GM12878 (cell line): ENCODE results near the gene PLEKHA7. TPM values are rescaled to one million over a fixed set of nuclear protein-coding genes. Genes with fewer than 3 reads are reported as not detected.

ENCODE experiments used
- ATAC-seq: fragments of 200-7000 bp; cut with Tn5 transposase; 3 replicates; pipeline ENCODE4 v1.9.1; 2020; ENCODE audit warnings: mild to moderate bottlenecking, moderate library complexity
- BruUV-seq: library from RNA; stranded (reverse); fragments of 400-500 nt; replicated peaks from 2 replicates; lab custom pipeline; 2021; lab: Mats Ljungman, UMichigan
- CTCF ChIA-PET: fragments of 300-600 bp; sonication (Branson Sonifier 250); formaldehyde crosslinking; extraction: SDS; loops from one replicate; lab custom pipeline; 2021; ENCODE audit warnings: inconsistent platforms; lab: Yijun Ruan, JAX
- POLR2A ChIA-PET: fragments of 350-600 bp; formaldehyde crosslinking; extraction: SDS; loops from one replicate; lab custom pipeline; 2021; ENCODE audit warnings: inconsistent platforms; lab: Charles Lee
- RAD21 ChIA-PET: fragments of 300-600 bp; sonication (Branson Sonifier 250); formaldehyde crosslinking; loops from one replicate; lab custom pipeline; 2023; ENCODE audit warnings: antibody characterized with exemption; ENCODE audit not compliant: unreplicated experiment; lab: Charles Lee
- SMC1A ChIA-PET: fragments of 300-600 bp; sonication (Branson Sonifier 250); formaldehyde crosslinking; loops from one replicate; lab custom pipeline; 2023; ENCODE audit not compliant: unreplicated experiment, uncharacterized antibody; lab: Charles Lee
- DNase-seq: peaks from one replicate; pipeline ENCODE4 v3.0.0-alpha.2; 2011; ENCODE audit warnings: low read depth, low spot score
- FAIRE-seq: peaks from 3 replicates; lab custom pipeline; 2011; peaks lifted over from hg19 to GRCh38; lab: Jason Lieb, UNC
- H2AFZ ChIP-seq: 2 replicates; pipeline ENCODE4 v1.6.0; 2011; ENCODE audit warnings: low read depth, low read length, control low read depth; ENCODE audit not compliant: control insufficient read depth
- H3K27ac ChIP-seq: 2 replicates; pipeline ENCODE4 v1.5.1; 2011; ENCODE audit warnings: control low read depth; ENCODE audit not compliant: control insufficient read depth, insufficient read depth
- H3K27me3 ChIP-seq, 2 experiments: replicated peaks in 1 of 2; 2 replicates each; pipeline versions ENCODE4 v1.6.0 to v1.6.1; 2011; ENCODE audit warnings: low read length in 1 of 2; ENCODE audit not compliant: control insufficient read depth in 2 of 2, insufficient read depth in 2 of 2
- H3K36me3 ChIP-seq, 2 experiments: 2 replicates each; pipeline ENCODE4 v1.5.1; 2011; ENCODE audit warnings: low read length in 1 of 2; ENCODE audit not compliant: control insufficient read depth in 2 of 2, insufficient read depth in 2 of 2
- H3K4me1 ChIP-seq: 2 replicates; pipeline ENCODE4 v1.6.1; 2011; ENCODE audit warnings: mild to moderate bottlenecking, low read length, moderate library complexity, mixed read lengths; ENCODE audit not compliant: control insufficient read depth, insufficient read depth
- H3K4me2 ChIP-seq: 2 replicates; pipeline ENCODE4 v1.6.0; 2011; ENCODE audit warnings: control low read depth; ENCODE audit not compliant: control insufficient read depth, insufficient read depth
- H3K4me3 ChIP-seq: fragments of 200-600 bp; sonication (generic); 2 replicates; pipeline ENCODE4 v1.5.1; 2016
- H3K79me2 ChIP-seq: 2 replicates; pipeline ENCODE4 v1.6.0; 2011; ENCODE audit warnings: low read length; ENCODE audit not compliant: control insufficient read depth, insufficient read depth
- H3K9ac ChIP-seq: 2 replicates; pipeline ENCODE4 v1.8.0; 2011; ENCODE audit warnings: low read length, control low read depth, mixed read lengths; ENCODE audit not compliant: control insufficient read depth, insufficient read depth
- H3K9me3 ChIP-seq: replicated peaks from 3 replicates; pipeline ENCODE4 v1.5.1; 2011; ENCODE audit warnings: mild to moderate bottlenecking, low read length; ENCODE audit not compliant: control insufficient read depth, insufficient read depth
- H4K20me1 ChIP-seq: 2 replicates; pipeline ENCODE4 v1.6.0; 2011; ENCODE audit not compliant: control insufficient read depth, insufficient read depth
- BACH1 ChIP-seq: fragments of 450-650 bp; IDR thresholded peaks from 2 replicates; pipeline ENCODE4 v1.6.1; 2017; ENCODE audit warnings: mild to moderate bottlenecking, borderline replicate concordance
- BCL11A ChIP-seq: IDR thresholded peaks from 2 replicates; pipeline ENCODE4 v1.6.1; 2011; ENCODE audit warnings: low read depth, low read length
- BRCA1 ChIP-seq: IDR thresholded peaks from 2 replicates; pipeline ENCODE4 v1.6.1; 2011; ENCODE audit warnings: low read depth, low read length, improper control_type of control experiment
- DPF2 ChIP-seq: fragments of 450-650 bp; IDR thresholded peaks from 2 replicates; pipeline ENCODE4 v1.6.1; 2017; ENCODE audit warnings: mild to moderate bottlenecking
- EED ChIP-seq: sonication (generic); IDR thresholded peaks from 2 replicates; pipeline ENCODE4 v1.6.1; 2016; ENCODE audit warnings: antibody characterized with exemption, low read depth
- NBN ChIP-seq: fragments of 450-650 bp; IDR thresholded peaks from 2 replicates; pipeline ENCODE4 v1.6.1; 2016
- PAX8 ChIP-seq: fragments of 450-650 bp; IDR thresholded peaks from 2 replicates; pipeline ENCODE4 v1.6.1; 2017; ENCODE audit warnings: mild to moderate bottlenecking, moderate library complexity
- POLR2AphosphoS5 ChIP-seq: IDR thresholded peaks from 2 replicates; pipeline ENCODE4 v1.6.1; 2011; ENCODE audit warnings: mild to moderate bottlenecking, low read length, inconsistent platforms
- RAD51 ChIP-seq: fragments of 450-650 bp; IDR thresholded peaks from 2 replicates; pipeline ENCODE4 v1.6.1; 2016; ENCODE audit warnings: moderate library complexity, mild to moderate bottlenecking, inconsistent platforms
- RELA ChIP-seq: fragments of 450-650 bp; IDR thresholded peaks from 2 replicates; pipeline ENCODE4 v1.8.0; 2014; ENCODE audit warnings: borderline replicate concordance; ENCODE audit not compliant: partially characterized antibody
- SRF ChIP-seq, 2 experiments: IDR thresholded peaks; 2 replicates each; pipeline ENCODE4 v1.6.1; 2011; ENCODE audit warnings: low read depth in 2 of 2, low read length in 2 of 2, mild to moderate bottlenecking in 1 of 2, moderate library complexity in 1 of 2
- TCF7 ChIP-seq: IDR thresholded peaks from 2 replicates; pipeline ENCODE4 v1.6.1; 2014; ENCODE audit warnings: antibody characterized with exemption, borderline replicate concordance
- WGBS: methylation state at CpG from one replicate; pipeline ENCODE4 v1.1.6; 2016; ENCODE audit warnings: low lambda C conversion rate; ENCODE audit not compliant: insufficient replicate concordance, insufficient coverage; ENCODE audit errors: missing lambda C conversion rate; 5-methylcytosine and 5-hydroxymethylcytosine counted together
- in situ Hi-C: fragments of 300-500 bp; cut with MboI; formaldehyde crosslinking; loops from 9 replicates; pipeline ENCODE4 v1.14.3; 2018; ENCODE audit warnings: mixed read lengths
- intact Hi-C: fragments of 100-400 bp; cut with micrococcal nuclease; formaldehyde crosslinking; loops from one replicate; pipeline ENCODE4 v1.14.2; 2022; ENCODE audit not compliant: unreplicated experiment
- polyA plus RNA-seq, 11 experiments: library from polyadenylated mRNA; depleted of rRNA in 4 of 11; unstranded in 6 of 11; stranded (reverse) in 5 of 11; fragments of >200 nt; fragmentation: Nextera tagmentation in 4 of 11; fragmentation: Illumina TruSeq in 1 of 11; extraction: Ambion mirVana in 4 of 11; extraction: Trizol in 1 of 11; gene quantifications; 1 replicate in 1 of 11; 2 replicates in 10 of 11; pipeline versions ENCODE4 v1.2.1 to v1.2.3, GENCODE V29; 2011 to 2016; ENCODE audit warnings: inconsistent platforms in 2 of 11, missing spikeins in 2 of 11, low read depth in 1 of 11
- total RNA-seq, 4 experiments: library from RNA; depleted of rRNA in 3 of 4; stranded (reverse); fragments of >200 nt in 3 of 4; fragmentation: Illumina TruSeq in 1 of 4; extraction: Trizol in 1 of 4; gene quantifications; 2 replicates each; pipeline versions ENCODE4 v1.2.1 to v1.2.3, GENCODE V29; 2013 to 2021
- TF ChIP-seq, protein P1 (sequence below): fragments of 450-650 bp; formaldehyde crosslinking; IDR thresholded peaks from 2 replicates; pipeline ENCODE4 v1.5.0; 2022; ENCODE audit warnings: mild to moderate bottlenecking, missing genetic modification characterization
- TF ChIP-seq, protein P2 (sequence below): fragments of 450-650 bp; IDR thresholded peaks from 2 replicates; pipeline ENCODE4 v1.6.1; 2014; ENCODE audit warnings: mild to moderate bottlenecking

The PLEKHA7 gene
- total and polyA plus RNA-seq, 10 of the 15 experiments (the other 5 are each of a cell fraction or from before 2014, with no cell fraction given), result 0.45 to 5.3 (median 2.1) TPM

DNA sequence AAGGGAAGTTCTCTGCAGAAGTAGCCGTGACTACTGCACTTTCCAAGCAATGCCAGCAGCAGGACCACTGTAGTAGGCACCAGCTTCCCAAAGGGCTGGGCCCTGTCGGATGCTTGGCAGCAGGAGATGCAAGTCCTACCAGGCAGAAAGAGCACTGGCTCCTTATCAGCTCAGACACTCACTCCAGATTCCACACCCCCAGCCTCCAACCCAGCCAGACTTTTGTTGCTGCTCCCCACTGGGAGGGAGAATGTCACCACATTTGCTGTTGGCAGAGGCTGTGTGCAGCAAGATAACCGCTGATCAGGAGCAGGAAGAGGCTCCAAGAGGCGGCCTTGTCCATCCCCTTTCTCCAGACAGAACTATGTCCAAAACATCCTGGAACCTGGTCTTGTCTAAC lies 157.0 kb downstream of the PLEKHA7 start:
- H2AFZ ChIP-seq, result no peak overlapping the region
- DNase-seq, result no peak
- WGBS, result 36% methylated on average over 4 of the region's 4 CpGs
- no peaks in the 10 kb centered on the region for H3K79me2 ChIP-seq
- ChIA-PET CTCF (interaction anchor here (1.1 to 3.1 kb wide), 5 partner anchors 18 to 80 kb away, joined by 3 to 15 read pairs (median 5); no protein-coding TSS in a partner anchor), POLR2A (no interaction called here), SMC1A (interaction anchor here (0.9 kb wide), 1 partner anchor 13 kb away, joined by 3 read pairs; no protein-coding TSS in a partner anchor), RAD21 (no interaction called here)
- H3K4me3 ChIP-seq, result no peak overlapping the region
- in situ Hi-C loops, result no loop called here
- BruUV-seq, result no TSS peak
- H3K4me2 ChIP-seq, result no peak overlapping the region
- no peak for ATAC-seq
- TF ChIP-seq BCL11A (no peak), SRF (IDR thresholded peaks at IDR 0.05; ENCODE audit: low read depth in 2 of 2, low read length in 2 of 2) (no peak)
- intact Hi-C loops, result no loop called here
- H3K9me3 ChIP-seq, result no peaks in the 10 kb centered on the region
- FAIRE-seq, result no peak
- no peak overlapping the region for H3K9ac ChIP-seq
- H3K36me3 ChIP-seq, result no peaks in the 10 kb centered on the region
- no peaks in the 10 kb centered on the region for H4K20me1 ChIP-seq
- H3K4me1 ChIP-seq, result no peaks in the 10 kb centered on the region
- no peak overlapping the region for H3K27ac ChIP-seq
- H3K27me3 ChIP-seq, result peaks cover 0 to 2% of the 10 kb centered on the region in 2 experiments; a peak in 1 of 4 replicates

DNA sequence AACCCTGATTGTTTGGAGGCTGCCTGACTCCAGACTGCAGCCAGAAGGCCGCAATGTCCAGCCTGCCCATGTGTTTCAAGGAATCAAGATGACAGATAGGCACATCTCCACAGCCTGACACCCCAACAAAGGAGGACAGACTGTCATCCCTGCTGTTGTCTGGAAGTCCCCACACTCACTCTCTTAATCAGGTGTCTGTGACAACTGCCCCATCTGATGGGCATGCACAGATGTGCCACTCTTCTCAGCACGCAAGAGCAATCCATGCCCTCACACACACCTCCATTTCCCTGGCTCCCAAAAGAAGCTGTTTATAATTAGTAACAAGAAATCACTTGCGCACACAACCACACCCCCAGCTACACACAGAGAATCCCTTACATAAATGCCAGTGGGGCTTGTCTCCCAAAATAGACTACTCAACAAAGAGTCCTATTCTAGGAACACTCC lies 158.2 kb downstream of the PLEKHA7 start:
- ATAC-seq (no peak), DNase-seq (no peak), FAIRE-seq (no peak)
- RAD21 ChIA-PET, result no interaction called here
- Histone ChIP-seq H3K9me3 (no peaks in the 10 kb centered on the region), H3K4me3 (no peak overlapping the region), H3K27me3 (peaks cover 0 to 2% of the 10 kb centered on the region in 2 experiments; a peak in 1 of 4 replicates), H3K27ac (no peak overlapping the region), H3K79me2 (no peaks in the 10 kb centered on the region), H4K20me1 (no peaks in the 10 kb centered on the region), H3K36me3 (no peaks in the 10 kb centered on the region), H3K4me1 (no peaks in the 10 kb centered on the region), H3K4me2 (no peak overlapping the region), H2AFZ (no peak overlapping the region), H3K9ac (no peak overlapping the region)
- intact Hi-C loops (no loop called here), in situ Hi-C loops (no loop called here)
- CTCF ChIA-PET, result interaction anchor here (1.1 to 3.1 kb wide), 4 partner anchors 19 to 207 kb away, joined by 3 to 15 read pairs (median 5); no protein-coding TSS in a partner anchor
- no TSS peak for BruUV-seq
- POLR2A ChIA-PET, result no interaction called here
- WGBS, result 27% methylated on average over 3 of the region's 3 CpGs
- TF ChIP-seq, protein P1, sequence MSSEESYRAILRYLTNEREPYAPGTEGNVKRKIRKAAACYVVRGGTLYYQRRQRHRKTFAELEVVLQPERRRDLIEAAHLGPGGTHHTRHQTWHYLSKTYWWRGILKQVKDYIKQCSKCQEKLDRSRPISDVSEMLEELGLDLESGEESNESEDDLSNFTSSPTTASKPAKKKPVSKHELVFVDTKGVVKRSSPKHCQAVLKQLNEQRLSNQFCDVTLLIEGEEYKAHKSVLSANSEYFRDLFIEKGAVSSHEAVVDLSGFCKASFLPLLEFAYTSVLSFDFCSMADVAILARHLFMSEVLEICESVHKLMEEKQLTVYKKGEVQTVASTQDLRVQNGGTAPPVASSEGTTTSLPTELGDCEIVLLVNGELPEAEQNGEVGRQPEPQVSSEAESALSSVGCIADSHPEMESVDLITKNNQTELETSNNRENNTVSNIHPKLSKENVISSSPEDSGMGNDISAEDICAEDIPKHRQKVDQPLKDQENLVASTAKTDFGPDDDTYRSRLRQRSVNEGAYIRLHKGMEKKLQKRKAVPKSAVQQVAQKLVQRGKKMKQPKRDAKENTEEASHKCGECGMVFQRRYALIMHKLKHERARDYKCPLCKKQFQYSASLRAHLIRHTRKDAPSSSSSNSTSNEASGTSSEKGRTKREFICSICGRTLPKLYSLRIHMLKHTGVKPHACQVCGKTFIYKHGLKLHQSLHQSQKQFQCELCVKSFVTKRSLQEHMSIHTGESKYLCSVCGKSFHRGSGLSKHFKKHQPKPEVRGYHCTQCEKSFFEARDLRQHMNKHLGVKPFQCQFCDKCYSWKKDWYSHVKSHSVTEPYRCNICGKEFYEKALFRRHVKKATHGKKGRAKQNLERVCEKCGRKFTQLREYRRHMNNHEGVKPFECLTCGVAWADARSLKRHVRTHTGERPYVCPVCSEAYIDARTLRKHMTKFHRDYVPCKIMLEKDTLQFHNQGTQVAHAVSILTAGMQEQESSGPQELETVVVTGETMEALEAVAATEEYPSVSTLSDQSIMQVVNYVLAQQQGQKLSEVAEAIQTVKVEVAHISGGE, result no peak
- TF ChIP-seq RAD51, result no peak
- TF ChIP-seq, protein P2, sequence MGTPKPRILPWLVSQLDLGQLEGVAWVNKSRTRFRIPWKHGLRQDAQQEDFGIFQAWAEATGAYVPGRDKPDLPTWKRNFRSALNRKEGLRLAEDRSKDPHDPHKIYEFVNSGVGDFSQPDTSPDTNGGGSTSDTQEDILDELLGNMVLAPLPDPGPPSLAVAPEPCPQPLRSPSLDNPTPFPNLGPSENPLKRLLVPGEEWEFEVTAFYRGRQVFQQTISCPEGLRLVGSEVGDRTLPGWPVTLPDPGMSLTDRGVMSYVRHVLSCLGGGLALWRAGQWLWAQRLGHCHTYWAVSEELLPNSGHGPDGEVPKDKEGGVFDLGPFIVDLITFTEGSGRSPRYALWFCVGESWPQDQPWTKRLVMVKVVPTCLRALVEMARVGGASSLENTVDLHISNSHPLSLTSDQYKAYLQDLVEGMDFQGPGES, result no peak
- TF ChIP-seq RELA, result no peak
- TF ChIP-seq PAX8, result no peak
- no peak for TF ChIP-seq NBN
- no peak for TF ChIP-seq TCF7
- no peak for TF ChIP-seq EED
- TF ChIP-seq DPF2, result no peak
- TF ChIP-seq POLR2AphosphoS5, result no peak
- TF ChIP-seq BRCA1, result no peak
- TF ChIP-seq BACH1, result no peak
- SMC1A ChIA-PET, result interaction anchor here (0.7 kb wide), 1 partner anchor 62 kb away, joined by 3 read pairs; no protein-coding TSS in a partner anchor
